GM12878 (cell line): ENCODE data around the gene UNG. TPM values are rescaled to one million over a fixed set of nuclear protein-coding genes. Genes with fewer than 3 reads are reported as not detected.

Experiments
- ATAC-seq: fragments of 200-7000 bp; cut with Tn5 transposase; 3 replicates; pipeline ENCODE4 v1.9.1; 2020; ENCODE audit warnings: mild to moderate bottlenecking, moderate library complexity
- BruUV-seq: library from RNA; stranded (reverse); fragments of 400-500 nt; replicated peaks from 2 replicates; lab custom pipeline; 2021; lab: Mats Ljungman, UMichigan
- CTCF ChIA-PET: fragments of 300-600 bp; sonication (Branson Sonifier 250); formaldehyde crosslinking; extraction: SDS; loops from one replicate; lab custom pipeline; 2021; ENCODE audit warnings: inconsistent platforms; lab: Yijun Ruan, JAX
- POLR2A ChIA-PET: fragments of 350-600 bp; formaldehyde crosslinking; extraction: SDS; loops from one replicate; lab custom pipeline; 2021; ENCODE audit warnings: inconsistent platforms; lab: Charles Lee
- RAD21 ChIA-PET: fragments of 300-600 bp; sonication (Branson Sonifier 250); formaldehyde crosslinking; loops from one replicate; lab custom pipeline; 2023; ENCODE audit warnings: antibody characterized with exemption; ENCODE audit not compliant: unreplicated experiment; lab: Charles Lee
- SMC1A ChIA-PET: fragments of 300-600 bp; sonication (Branson Sonifier 250); formaldehyde crosslinking; loops from one replicate; lab custom pipeline; 2023; ENCODE audit not compliant: unreplicated experiment, uncharacterized antibody; lab: Charles Lee
- DNase-seq: peaks from one replicate; pipeline ENCODE4 v3.0.0-alpha.2; 2011; ENCODE audit warnings: low read depth, low spot score
- FAIRE-seq: peaks from 3 replicates; lab custom pipeline; 2011; peaks lifted over from hg19 to GRCh38; lab: Jason Lieb, UNC
- H2AFZ ChIP-seq: 2 replicates; pipeline ENCODE4 v1.6.0; 2011; ENCODE audit warnings: low read depth, low read length, control low read depth; ENCODE audit not compliant: control insufficient read depth
- H3K27ac ChIP-seq: 2 replicates; pipeline ENCODE4 v1.5.1; 2011; ENCODE audit warnings: control low read depth; ENCODE audit not compliant: control insufficient read depth, insufficient read depth
- H3K27me3 ChIP-seq, 2 experiments: replicated peaks in 1 of 2; 2 replicates each; pipeline versions ENCODE4 v1.6.0 to v1.6.1; 2011; ENCODE audit warnings: low read length in 1 of 2; ENCODE audit not compliant: control insufficient read depth in 2 of 2, insufficient read depth in 2 of 2
- H3K36me3 ChIP-seq, 2 experiments: 2 replicates each; pipeline ENCODE4 v1.5.1; 2011; ENCODE audit warnings: low read length in 1 of 2; ENCODE audit not compliant: control insufficient read depth in 2 of 2, insufficient read depth in 2 of 2
- H3K4me1 ChIP-seq: 2 replicates; pipeline ENCODE4 v1.6.1; 2011; ENCODE audit warnings: mild to moderate bottlenecking, low read length, moderate library complexity, mixed read lengths; ENCODE audit not compliant: control insufficient read depth, insufficient read depth
- H3K4me2 ChIP-seq: 2 replicates; pipeline ENCODE4 v1.6.0; 2011; ENCODE audit warnings: control low read depth; ENCODE audit not compliant: control insufficient read depth, insufficient read depth
- H3K4me3 ChIP-seq: fragments of 200-600 bp; sonication (generic); 2 replicates; pipeline ENCODE4 v1.5.1; 2016
- H3K79me2 ChIP-seq: 2 replicates; pipeline ENCODE4 v1.6.0; 2011; ENCODE audit warnings: low read length; ENCODE audit not compliant: control insufficient read depth, insufficient read depth
- H3K9ac ChIP-seq: 2 replicates; pipeline ENCODE4 v1.8.0; 2011; ENCODE audit warnings: low read length, control low read depth, mixed read lengths; ENCODE audit not compliant: control insufficient read depth, insufficient read depth
- H3K9me3 ChIP-seq: replicated peaks from 3 replicates; pipeline ENCODE4 v1.5.1; 2011; ENCODE audit warnings: mild to moderate bottlenecking, low read length; ENCODE audit not compliant: control insufficient read depth, insufficient read depth
- H4K20me1 ChIP-seq: 2 replicates; pipeline ENCODE4 v1.6.0; 2011; ENCODE audit not compliant: control insufficient read depth, insufficient read depth
- ATF7 ChIP-seq: fragments of 450-650 bp; IDR thresholded peaks from 2 replicates; pipeline ENCODE4 v1.6.1; 2016; ENCODE audit warnings: low read depth, mild to moderate bottlenecking
- HCFC1 ChIP-seq: fragments of 150-350 bp; IDR thresholded peaks from 2 replicates; pipeline ENCODE4 v1.6.1; 2014; ENCODE audit warnings: low read length
- LARP7 ChIP-seq: fragments of 450-650 bp; IDR thresholded peaks from 2 replicates; pipeline ENCODE4 v1.6.1; 2017; ENCODE audit warnings: mild to moderate bottlenecking
- MLLT1 ChIP-seq: fragments of 450-650 bp; IDR thresholded peaks from 2 replicates; pipeline ENCODE4 v1.6.1; 2016; ENCODE audit warnings: mild to moderate bottlenecking
- NR2C2 ChIP-seq: IDR thresholded peaks from 2 replicates; pipeline ENCODE4 v1.6.1; 2011; ENCODE audit warnings: borderline replicate concordance, low read depth; ENCODE audit not compliant: control insufficient read depth, insufficient read length
- PAX8 ChIP-seq: fragments of 450-650 bp; IDR thresholded peaks from 2 replicates; pipeline ENCODE4 v1.6.1; 2017; ENCODE audit warnings: mild to moderate bottlenecking, moderate library complexity
- POLR2AphosphoS2 ChIP-seq: IDR thresholded peaks from 2 replicates; pipeline ENCODE4 v1.6.1; 2011; ENCODE audit warnings: low read depth, mild to moderate bottlenecking, low read length, improper control_type of control experiment, moderate library complexity
- POU2F2 ChIP-seq: IDR thresholded peaks from 3 replicates; pipeline ENCODE4 v1.6.1; 2011; ENCODE audit warnings: low read depth, mild to moderate bottlenecking, low read length, borderline replicate concordance
- RELA ChIP-seq: fragments of 450-650 bp; IDR thresholded peaks from 2 replicates; pipeline ENCODE4 v1.8.0; 2014; ENCODE audit warnings: borderline replicate concordance; ENCODE audit not compliant: partially characterized antibody
- SUPT20H ChIP-seq: IDR thresholded peaks from 2 replicates; pipeline ENCODE4 v1.6.1; 2011; ENCODE audit warnings: low read depth, mild to moderate bottlenecking, low read length, moderate library complexity, borderline replicate concordance; ENCODE audit not compliant: control insufficient read depth
- WRNIP1 ChIP-seq: IDR thresholded peaks from 2 replicates; pipeline ENCODE4 v1.6.1; 2011; ENCODE audit warnings: low read depth, low read length, improper control_type of control experiment, borderline replicate concordance
- ZNF687 ChIP-seq: fragments of 450-650 bp; IDR thresholded peaks from 2 replicates; pipeline ENCODE4 v1.6.1; 2017; ENCODE audit warnings: mild to moderate bottlenecking, moderate library complexity
- WGBS: methylation state at CpG from one replicate; pipeline ENCODE4 v1.1.6; 2016; ENCODE audit warnings: low lambda C conversion rate; ENCODE audit not compliant: insufficient replicate concordance, insufficient coverage; ENCODE audit errors: missing lambda C conversion rate; 5-methylcytosine and 5-hydroxymethylcytosine counted together
- in situ Hi-C: fragments of 300-500 bp; cut with MboI; formaldehyde crosslinking; loops from 9 replicates; pipeline ENCODE4 v1.14.3; 2018; ENCODE audit warnings: mixed read lengths
- intact Hi-C: fragments of 100-400 bp; cut with micrococcal nuclease; formaldehyde crosslinking; loops from one replicate; pipeline ENCODE4 v1.14.2; 2022; ENCODE audit not compliant: unreplicated experiment
- polyA plus RNA-seq, 11 experiments: library from polyadenylated mRNA; depleted of rRNA in 4 of 11; unstranded in 6 of 11; stranded (reverse) in 5 of 11; fragments of >200 nt; fragmentation: Nextera tagmentation in 4 of 11; fragmentation: Illumina TruSeq in 1 of 11; extraction: Ambion mirVana in 4 of 11; extraction: Trizol in 1 of 11; gene quantifications; 1 replicate in 1 of 11; 2 replicates in 10 of 11; pipeline versions ENCODE4 v1.2.1 to v1.2.3, GENCODE V29; 2011 to 2016; ENCODE audit warnings: inconsistent platforms in 2 of 11, missing spikeins in 2 of 11, low read depth in 1 of 11
- total RNA-seq, 4 experiments: library from RNA; depleted of rRNA in 3 of 4; stranded (reverse); fragments of >200 nt in 3 of 4; fragmentation: Illumina TruSeq in 1 of 4; extraction: Trizol in 1 of 4; gene quantifications; 2 replicates each; pipeline versions ENCODE4 v1.2.1 to v1.2.3, GENCODE V29; 2013 to 2021

The UNG gene
- total and polyA plus RNA-seq, 10 of the 15 experiments (the other 5 are each of a cell fraction or from before 2014, with no cell fraction given), result 9.5 to 81.9 (median 48.2) TPM

- Histone ChIP-seq H3K9ac (no peak overlapping the region), H3K36me3 (no peaks in the 10 kb centered on the region), H2AFZ (no peak overlapping the region), H3K4me3 (no peak overlapping the region), H3K4me2 (no peak overlapping the region), H3K27ac (no peak overlapping the region), H3K9me3 (no peaks in the 10 kb centered on the region), H4K20me1 (no peaks in the 10 kb centered on the region), H3K79me2 (no peaks in the 10 kb centered on the region), H3K4me1 (no peaks in the 10 kb centered on the region), H3K27me3 (no peaks in the 10 kb centered on the region)
- intact Hi-C loops (loop anchor here (10.0 kb wide), 1 partner anchor 254 kb away; no protein-coding TSS in a partner anchor), in situ Hi-C loops (no loop called here)
- ChIA-PET CTCF (interaction anchor here (2.3 kb wide), 1 partner anchor 12 kb away, joined by 5 read pairs; no protein-coding TSS in a partner anchor), RAD21 (no interaction called here), SMC1A (no interaction called here), POLR2A (no interaction called here)
- FAIRE-seq (no peak), DNase-seq (no peak), ATAC-seq (no peak)
- BruUV-seq, result no TSS peak
- 53% methylated on average over 15 of the region's 15 CpGs for WGBS
- TF ChIP-seq WRNIP1 (no peak), ZNF687 (no peak), PAX8 (no peak), HCFC1 (no peak), POLR2AphosphoS2 (no peak), SUPT20H (no peak), ATF7 (no peak), LARP7 (no peak), MLLT1 (no peak), POU2F2 (no peak), RELA (no peak), NR2C2 (no peak)
These were observed 33.1 kb downstream of the UNG start for GRCh38 chr12:109130297-109131153.
